ENCODE data around the gene RALGAPB. TPM values are rescaled to one million over a fixed set of nuclear protein-coding genes. Genes with fewer than 3 reads are reported as not detected.

Gene RALGAPB
- polyA plus RNA-seq, 1 of the 3 experiments (the other 2 are of a cell fraction), result 10.8 TPM

GRCh38 chr20:38583306-38583705 is 110.7 kb downstream of the RALGAPB start:
- H3K4me1 ChIP-seq (ENCODE audit: control insufficient read depth in 1 of 2, insufficient read depth in 2 of 2, low read depth in 1 of 2, low read length in 1 of 2), result peaks cover 0 to 34% of the 10 kb centered on the region in 2 experiments; a peak in 1 of 4 replicates
- WGBS (ENCODE audit: low lambda C conversion rate), result 40% methylated on average over 2 of the region's 4 CpGs
- H3K9me3 ChIP-seq, result no peaks in the 10 kb centered on the region
- no peaks in the 10 kb centered on the region for H3K27me3 ChIP-seq (ENCODE audit: insufficient read depth)
- H4K20me1 ChIP-seq (ENCODE audit: insufficient read depth), result no peaks in the 10 kb centered on the region
- no peak for DNase-seq
- H3K36me3 ChIP-seq (replicated peaks in 1 of 2; ENCODE audit: control insufficient read depth in 1 of 2, insufficient read depth in 2 of 2, low read length in 1 of 2), result peaks cover 0 to 2% of the 10 kb centered on the region in 2 experiments
- CTCF ChIA-PET, result no interaction called here
- no peak overlapping the region for H3K4me2 ChIP-seq
- no peaks in the 10 kb centered on the region for H3K9me2 ChIP-seq
- H3K79me2 ChIP-seq (ENCODE audit: insufficient read depth), result no peaks in the 10 kb centered on the region
- H3K4me3 ChIP-seq (ENCODE audit: low read depth in 2 of 2, low read length in 1 of 2), result no peak overlapping the region
- no peak overlapping the region for H3K9ac ChIP-seq
- POLR2A ChIA-PET, result no interaction called here
- H2AFZ ChIP-seq (ENCODE audit: low read depth), result no peak overlapping the region
- no peaks in the 10 kb centered on the region for H3F3A ChIP-seq (replicated peaks; ENCODE audit: insufficient read depth)
- H3K27ac ChIP-seq (ENCODE audit: low read depth in 2 of 2, low read length in 1 of 2), result no peak overlapping the region
- no peak for TF ChIP-seq TAF1 (IDR thresholded peaks at IDR 0.05; ENCODE audit: borderline replicate concordance, low read depth, low read length)
- TF ChIP-seq RXRA (IDR thresholded peaks at IDR 0.05; ENCODE audit: borderline replicate concordance, low read depth), result no peak
- TF ChIP-seq TEAD4 (IDR thresholded peaks at IDR 0.05; ENCODE audit: borderline replicate concordance, insufficient read depth), result no peak
- no peak for TF ChIP-seq MEF2A (IDR thresholded peaks at IDR 0.05; ENCODE audit: borderline replicate concordance, low read depth)
- TF ChIP-seq RAD21 (IDR thresholded peaks at IDR 0.05; ENCODE audit: low read length), result no peak
- TF ChIP-seq YY1 (IDR thresholded peaks at IDR 0.05; ENCODE audit: low read depth), result no peak
- no peak for TF ChIP-seq GABPA (IDR thresholded peaks at IDR 0.05; ENCODE audit: low read depth)
- no peak for TF ChIP-seq RCOR1 (IDR thresholded peaks at IDR 0.05; ENCODE audit: low read length)
- no peak for TF ChIP-seq USF2 (IDR thresholded peaks at IDR 0.05; ENCODE audit: borderline replicate concordance, low read depth, low read length)
- TF ChIP-seq, protein P1, sequence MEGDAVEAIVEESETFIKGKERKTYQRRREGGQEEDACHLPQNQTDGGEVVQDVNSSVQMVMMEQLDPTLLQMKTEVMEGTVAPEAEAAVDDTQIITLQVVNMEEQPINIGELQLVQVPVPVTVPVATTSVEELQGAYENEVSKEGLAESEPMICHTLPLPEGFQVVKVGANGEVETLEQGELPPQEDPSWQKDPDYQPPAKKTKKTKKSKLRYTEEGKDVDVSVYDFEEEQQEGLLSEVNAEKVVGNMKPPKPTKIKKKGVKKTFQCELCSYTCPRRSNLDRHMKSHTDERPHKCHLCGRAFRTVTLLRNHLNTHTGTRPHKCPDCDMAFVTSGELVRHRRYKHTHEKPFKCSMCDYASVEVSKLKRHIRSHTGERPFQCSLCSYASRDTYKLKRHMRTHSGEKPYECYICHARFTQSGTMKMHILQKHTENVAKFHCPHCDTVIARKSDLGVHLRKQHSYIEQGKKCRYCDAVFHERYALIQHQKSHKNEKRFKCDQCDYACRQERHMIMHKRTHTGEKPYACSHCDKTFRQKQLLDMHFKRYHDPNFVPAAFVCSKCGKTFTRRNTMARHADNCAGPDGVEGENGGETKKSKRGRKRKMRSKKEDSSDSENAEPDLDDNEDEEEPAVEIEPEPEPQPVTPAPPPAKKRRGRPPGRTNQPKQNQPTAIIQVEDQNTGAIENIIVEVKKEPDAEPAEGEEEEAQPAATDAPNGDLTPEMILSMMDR (IDR thresholded peaks at IDR 0.05), result no peak
- no peak for TF ChIP-seq GATA2 (CRISPR knock-in tag; IDR thresholded peaks at IDR 0.05)
- TF ChIP-seq ZBTB33 (IDR thresholded peaks at IDR 0.05; ENCODE audit: borderline replicate concordance, low read depth), result no peak
- TF ChIP-seq USF1 (IDR thresholded peaks at IDR 0.05; ENCODE audit: borderline replicate concordance, low read depth), result no peak
- no peak for TF ChIP-seq CHD2 (IDR thresholded peaks at IDR 0.05; ENCODE audit: low read length, partially characterized antibody)
- no peak for TF ChIP-seq FOXJ3 (CRISPR knock-in tag; IDR thresholded peaks at IDR 0.05)
- no peak for TF ChIP-seq JUND (IDR thresholded peaks at IDR 0.05)
- TF ChIP-seq, protein P2, sequence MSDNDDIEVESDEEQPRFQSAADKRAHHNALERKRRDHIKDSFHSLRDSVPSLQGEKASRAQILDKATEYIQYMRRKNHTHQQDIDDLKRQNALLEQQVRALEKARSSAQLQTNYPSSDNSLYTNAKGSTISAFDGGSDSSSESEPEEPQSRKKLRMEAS (IDR thresholded peaks at IDR 0.05; ENCODE audit: low read depth), result no peak
- no peak for TF ChIP-seq EZH2phosphoT487 (IDR thresholded peaks at IDR 0.05; ENCODE audit: borderline replicate concordance, low read depth)

All from SK-N-SH (cell line).